Fibroblast of lung (primary cell): ENCODE data around the gene TBX3. TPM values are rescaled to one million over a fixed set of nuclear protein-coding genes. Genes with fewer than 3 reads are reported as not detected.
A peak's percentile ranks its signal among the peaks of the same experiment; 100 is the strongest.

Experiments used
- DNase-seq, 2 donors: peaks; one replicate each; pipeline versions ENCODE4 v3.0.0 to v3.0.0-alpha.2; 2010; ENCODE audit warnings: low read depth in 2 of 2
- H2AFZ ChIP-seq: 2 replicates; pipeline ENCODE4 v1.5.1; 2012; ENCODE audit warnings: low read length, control low read depth, inconsistent platforms
- H3K27ac ChIP-seq: 2 replicates; pipeline ENCODE4 v1.5.1; 2011; ENCODE audit warnings: low read length, control low read depth; ENCODE audit not compliant: insufficient read depth
- H3K27me3 ChIP-seq: 2 replicates; pipeline ENCODE4 v1.5.1; 2011; ENCODE audit warnings: mild to moderate bottlenecking, low read length; ENCODE audit not compliant: control insufficient read depth, insufficient read depth
- H3K36me3 ChIP-seq: 2 replicates; pipeline ENCODE4 v1.5.1; 2011; ENCODE audit warnings: low read length; ENCODE audit not compliant: control insufficient read depth, insufficient read depth
- H3K4me1 ChIP-seq: 2 replicates; pipeline ENCODE4 v1.5.1; 2011; ENCODE audit warnings: low read length; ENCODE audit not compliant: control insufficient read depth, insufficient read depth; ENCODE audit errors: extremely low read depth
- H3K4me2 ChIP-seq: 2 replicates; pipeline ENCODE4 v1.5.1; 2011; ENCODE audit warnings: low read length, control low read depth; ENCODE audit not compliant: insufficient read depth; ENCODE audit errors: extremely low read depth
- H3K4me3 ChIP-seq, 4 experiments: fragments of 200-600 bp in 1 of 4; sonication (generic) in 1 of 4; replicated peaks in 1 of 4; 2 replicates each; pipeline ENCODE4 v1.5.1; 2011 to 2016; ENCODE audit warnings: low read length in 4 of 4, low read depth in 3 of 4, mild to moderate bottlenecking in 3 of 4, control low read depth in 2 of 4, inconsistent platforms in 1 of 4, mixed read lengths in 1 of 4; ENCODE audit not compliant: insufficient read depth in 1 of 4; ENCODE audit errors: control extremely low read depth in 1 of 4
- H3K79me2 ChIP-seq: 2 replicates; pipeline ENCODE4 v1.5.1; 2012; ENCODE audit warnings: mild to moderate bottlenecking, low read length, inconsistent platforms; ENCODE audit not compliant: control insufficient read depth, insufficient read depth
- H3K9ac ChIP-seq: 2 replicates; pipeline ENCODE4 v1.5.1; 2011; ENCODE audit warnings: mild to moderate bottlenecking, low read length, control low read depth; ENCODE audit not compliant: insufficient read depth
- H3K9me3 ChIP-seq: 2 replicates; pipeline ENCODE4 v1.5.1; 2012; ENCODE audit warnings: low read depth, low read length; ENCODE audit not compliant: control insufficient read depth, insufficient read depth
- H4K20me1 ChIP-seq: 2 replicates; pipeline ENCODE4 v1.5.1; 2011; ENCODE audit warnings: low read length; ENCODE audit not compliant: control insufficient read depth, insufficient read depth; ENCODE audit errors: extremely low read depth
- EZH2 ChIP-seq: IDR thresholded peaks from 2 replicates; pipeline ENCODE4 v1.5.1; 2012; ENCODE audit warnings: low read length, control low read depth, mild to moderate bottlenecking; ENCODE audit errors: missing control alignments
- polyA plus RNA-seq, 2 donors: library from polyadenylated mRNA; depleted of rRNA in 1 of 2; stranded (reverse) in 1 of 2; unstranded in 1 of 2; fragments of >200 nt; gene quantifications; 2 replicates each; pipeline ENCODE4 v1.2.1, GENCODE V29; 2011 to 2012; ENCODE audit warnings: missing spikeins in 1 of 2
- total RNA-seq: library from RNA; depleted of rRNA; stranded (reverse); fragments of >200 nt; gene quantifications from 2 replicates; pipeline ENCODE4 v1.2.1, GENCODE V29; 2014
- TF ChIP-seq, protein P1 (sequence below), 2 donors: IDR thresholded peaks in 1 of 2; conservative IDR thresholded peaks in 1 of 2; 1 replicate in 1 of 2; 2 replicates in 1 of 2; pipeline ENCODE4 v1.5.1; 2011 to 2012; ENCODE audit warnings: low read length in 2 of 2, control low read depth in 1 of 2, inconsistent platforms in 1 of 2, low read depth in 1 of 2, mild to moderate bottlenecking in 1 of 2

TBX3 gene
- total and polyA plus RNA-seq, 2 donors (not counting 1 experiment from before 2014, with no cell fraction given) = 19.9 to 66.4 TPM

DNA sequence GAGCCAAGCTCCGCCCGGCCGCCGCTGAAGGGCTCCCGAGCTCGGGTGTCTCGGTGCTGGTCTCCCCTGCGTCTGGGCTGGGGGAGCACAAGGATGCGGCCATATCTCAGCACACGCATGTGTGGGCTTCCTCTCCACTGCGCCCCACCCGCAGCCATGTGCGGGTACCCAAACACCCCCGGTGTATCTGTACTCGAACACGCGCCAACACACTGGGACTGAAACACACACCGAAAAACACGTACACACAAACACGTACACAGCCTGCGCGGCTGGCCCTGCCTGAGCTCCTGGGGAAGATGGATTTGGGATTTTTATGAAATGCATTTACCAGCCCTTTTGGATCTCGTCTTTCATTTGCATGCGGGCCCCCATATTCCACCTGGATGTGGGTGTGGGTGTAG lies 897 bp upstream of the TBX3 start:
- TF ChIP-seq, protein P1, sequence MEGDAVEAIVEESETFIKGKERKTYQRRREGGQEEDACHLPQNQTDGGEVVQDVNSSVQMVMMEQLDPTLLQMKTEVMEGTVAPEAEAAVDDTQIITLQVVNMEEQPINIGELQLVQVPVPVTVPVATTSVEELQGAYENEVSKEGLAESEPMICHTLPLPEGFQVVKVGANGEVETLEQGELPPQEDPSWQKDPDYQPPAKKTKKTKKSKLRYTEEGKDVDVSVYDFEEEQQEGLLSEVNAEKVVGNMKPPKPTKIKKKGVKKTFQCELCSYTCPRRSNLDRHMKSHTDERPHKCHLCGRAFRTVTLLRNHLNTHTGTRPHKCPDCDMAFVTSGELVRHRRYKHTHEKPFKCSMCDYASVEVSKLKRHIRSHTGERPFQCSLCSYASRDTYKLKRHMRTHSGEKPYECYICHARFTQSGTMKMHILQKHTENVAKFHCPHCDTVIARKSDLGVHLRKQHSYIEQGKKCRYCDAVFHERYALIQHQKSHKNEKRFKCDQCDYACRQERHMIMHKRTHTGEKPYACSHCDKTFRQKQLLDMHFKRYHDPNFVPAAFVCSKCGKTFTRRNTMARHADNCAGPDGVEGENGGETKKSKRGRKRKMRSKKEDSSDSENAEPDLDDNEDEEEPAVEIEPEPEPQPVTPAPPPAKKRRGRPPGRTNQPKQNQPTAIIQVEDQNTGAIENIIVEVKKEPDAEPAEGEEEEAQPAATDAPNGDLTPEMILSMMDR (conservative IDR thresholded peaks at IDR 0.05 in 1 of 2, IDR thresholded peaks at IDR 0.05 in 1 of 2; ENCODE audit: low read depth in 1 of 2, low read length in 2 of 2) = no peak
- TF ChIP-seq EZH2 = no peak
- Histone ChIP-seq H4K20me1 (no peaks in the 10 kb centered on the region), H3K9ac (peak overlapping the region; percentile 74), H3K27ac (peak overlapping the region; percentile 95), H3K79me2 (peaks cover 61% of the 10 kb centered on the region), H3K4me3 (peak overlapping the region; percentile 58 to 89 (median 68)), H3K9me3 (no peaks in the 10 kb centered on the region), H3K4me2 (peak overlapping the region; percentile 99), H2AFZ (peak overlapping the region; percentile 50), H3K36me3 (no peaks in the 10 kb centered on the region), H3K4me1 (peaks cover 19% of the 10 kb centered on the region), H3K27me3 (no peaks in the 10 kb centered on the region)
- DNase-seq = no peak

- Histone ChIP-seq H3K9ac (peak overlapping the region; percentile 94), H3K27ac (peak overlapping the region; percentile 95)
- no peak for DNase-seq
These were observed 272 bp downstream of the TBX3 start for GRCh38 chr12:114683709-114684097.

DNA sequence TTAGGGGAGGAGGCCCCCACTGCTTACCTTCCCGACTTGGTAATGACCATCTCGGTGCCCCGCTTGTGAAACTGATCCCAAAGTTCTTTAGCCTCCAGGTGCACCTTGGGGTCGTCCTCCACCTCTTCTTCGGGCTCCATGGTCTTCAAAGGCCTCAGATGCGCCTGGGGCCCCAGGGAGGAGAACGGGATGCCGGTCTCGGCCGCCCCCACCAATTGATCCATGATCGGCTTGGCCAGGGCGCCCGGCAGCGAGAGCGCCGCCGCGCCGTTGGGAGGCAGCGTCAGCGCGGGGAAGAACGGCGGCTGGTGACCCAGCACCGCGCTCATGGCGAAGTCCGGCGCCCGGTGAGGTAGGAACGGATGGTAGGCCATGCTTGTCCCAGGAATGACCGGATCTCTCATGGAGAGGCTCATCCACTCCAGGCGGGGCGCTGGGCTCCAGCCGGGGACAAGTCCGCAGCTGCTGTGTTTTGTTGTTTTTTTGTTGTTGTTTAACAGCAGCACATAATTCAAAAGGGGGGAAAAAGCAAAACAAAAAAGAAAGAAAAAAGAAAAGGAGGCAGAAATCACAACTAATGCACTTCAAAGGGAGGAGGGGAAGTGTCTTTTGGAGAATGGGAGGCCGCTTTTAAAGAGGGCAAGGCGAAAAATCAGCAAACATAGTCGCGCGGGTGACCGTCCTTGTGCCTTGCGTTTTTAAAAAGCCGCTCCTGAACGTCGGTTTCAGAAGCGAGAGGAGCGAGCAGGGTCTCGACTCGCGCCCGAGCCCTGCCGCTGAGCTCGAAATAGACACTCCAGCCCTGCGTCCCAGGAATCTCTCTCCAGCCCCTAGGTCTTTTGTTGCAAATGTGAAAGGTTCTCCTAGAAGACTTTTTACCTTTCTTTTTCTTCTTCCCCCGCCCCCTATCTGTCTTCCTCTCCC lies 928 bp downstream of the TBX3 start:
- Histone ChIP-seq H3K4me3 (peak overlapping the region; percentile 63 to 97 (median 90)), H3K27me3 (no peaks in the 10 kb centered on the region), H3K36me3 (peaks cover 8% of the 10 kb centered on the region), H3K4me1 (peaks cover 16% of the 10 kb centered on the region), H3K79me2 (peaks cover 78% of the 10 kb centered on the region), H2AFZ (no peak overlapping the region), H3K4me2 (peak overlapping the region; percentile 48), H3K27ac (peak overlapping the region; percentile 95), H4K20me1 (no peaks in the 10 kb centered on the region), H3K9me3 (no peaks in the 10 kb centered on the region), H3K9ac (peak overlapping the region; percentile 94)
- no peak for TF ChIP-seq EZH2
- TF ChIP-seq, protein P1 (conservative IDR thresholded peaks at IDR 0.05 in 1 of 2, IDR thresholded peaks at IDR 0.05 in 1 of 2; ENCODE audit: low read depth in 1 of 2, low read length in 2 of 2) = no peak
- no peak for DNase-seq

More at GRCh38 chr12:114683709-114684097, 272 bp downstream of the TBX3 start:
- H3K4me2 ChIP-seq = peak overlapping the region; percentile 48
- no peaks in the 10 kb centered on the region for H3K27me3 ChIP-seq
- peaks cover 15% of the 10 kb centered on the region for H3K4me1 ChIP-seq
- no peaks in the 10 kb centered on the region for H3K9me3 ChIP-seq
- peaks cover 73% of the 10 kb centered on the region for H3K79me2 ChIP-seq
- TF ChIP-seq, protein P1 (conservative IDR thresholded peaks at IDR 0.05 in 1 of 2, IDR thresholded peaks at IDR 0.05 in 1 of 2; ENCODE audit: low read depth in 1 of 2, low read length in 2 of 2) = no peak
- TF ChIP-seq EZH2 = no peak
- H2AFZ ChIP-seq = no peak overlapping the region
- no peaks in the 10 kb centered on the region for H4K20me1 ChIP-seq
- H3K4me3 ChIP-seq = peak overlapping the region; percentile 63 to 97 (median 90)
- peaks cover 3% of the 10 kb centered on the region for H3K36me3 ChIP-seq
